H1 (cell line): ENCODE results near the gene VEPH1. TPM values are rescaled to one million over a fixed set of nuclear protein-coding genes. Genes with fewer than 3 reads are reported as not detected.

Experiments
- CTCF ChIA-PET: fragments of 300-600 bp; sonication (Branson Sonifier 250); formaldehyde crosslinking; loops from one replicate; lab custom pipeline; 2021; ENCODE audit not compliant: partially characterized antibody; lab: Charles Lee
- POLR2A ChIA-PET: fragments of 300-600 bp; sonication (Branson Sonifier 250); formaldehyde crosslinking; loops from one replicate; lab custom pipeline; 2021; ENCODE audit warnings: inconsistent platforms; ENCODE audit not compliant: partially characterized antibody; lab: Charles Lee
- DNase-seq, 2 experiments: peaks; one replicate each; pipeline versions ENCODE4 v3.0.0 to v3.0.0-alpha.2; 2010 to 2022; ENCODE audit warnings: low spot score in 2 of 2, low read depth in 1 of 2, mixed read lengths in 1 of 2
- FAIRE-seq: peaks from 2 replicates; lab custom pipeline; 2011; peaks lifted over from hg19 to GRCh38; lab: Jason Lieb, UNC
- H2AFZ ChIP-seq: 2 replicates; pipeline ENCODE4 v1.8.1; 2012; ENCODE audit warnings: low read length, inconsistent platforms
- H2AK5ac ChIP-seq: 2 replicates; pipeline ENCODE4 v1.6.1; 2013; ENCODE audit warnings: low read depth, low read length
- H2BK120ac ChIP-seq: replicated peaks from 2 replicates; pipeline ENCODE3; 2013; ENCODE audit warnings: low read depth, low read length, inconsistent platforms
- H2BK12ac ChIP-seq: 2 replicates; pipeline ENCODE4 v1.6.1; 2013; ENCODE audit warnings: low read depth, low read length
- H2BK15ac ChIP-seq: 2 replicates; pipeline ENCODE4 v1.6.1; 2013; ENCODE audit warnings: low read length
- H2BK20ac ChIP-seq: 2 replicates; pipeline ENCODE4 v1.6.1; 2013; ENCODE audit warnings: low read length
- H2BK5ac ChIP-seq: 2 replicates; pipeline ENCODE4 v1.6.1; 2013; ENCODE audit warnings: low read depth, low read length
- H3K14ac ChIP-seq: 2 replicates; pipeline ENCODE4 v1.6.1; 2013; ENCODE audit warnings: inconsistent platforms; ENCODE audit not compliant: insufficient read length
- H3K18ac ChIP-seq: 2 replicates; pipeline ENCODE4 v1.6.1; 2013; ENCODE audit warnings: low read length; ENCODE audit errors: extremely low read depth
- H3K23ac ChIP-seq: 2 replicates; pipeline ENCODE4 v1.6.1; 2013; ENCODE audit warnings: inconsistent platforms; ENCODE audit not compliant: insufficient read length
- H3K23me2 ChIP-seq: 2 replicates; pipeline ENCODE4 v1.6.1; 2013; ENCODE audit warnings: low read depth, low read length
- H3K27ac ChIP-seq: 2 replicates; pipeline ENCODE4 v1.6.1; 2011; ENCODE audit warnings: low read depth, low read length, inconsistent platforms
- H3K27me3 ChIP-seq, 4 experiments: replicated peaks in 1 of 4; 1 replicate in 1 of 4; 2 replicates in 3 of 4; pipeline versions ENCODE4 v1.6.1 to v1.8.1; 2011 to 2013; ENCODE audit warnings: low read length in 3 of 4, mild to moderate bottlenecking in 3 of 4, inconsistent platforms in 2 of 4, mixed read lengths in 2 of 4, moderate library complexity in 1 of 4; ENCODE audit not compliant: control insufficient read depth in 3 of 4, insufficient read depth in 3 of 4; ENCODE audit errors: extremely low read depth in 1 of 4
- H3K36me3 ChIP-seq, 4 experiments: 2 replicates each; pipeline versions ENCODE4 v1.6.1 to v1.8.1; 2011 to 2013; ENCODE audit warnings: mild to moderate bottlenecking in 4 of 4, low read length in 3 of 4, moderate library complexity in 2 of 4, control low read depth in 1 of 4, inconsistent platforms in 1 of 4; ENCODE audit not compliant: insufficient read depth in 4 of 4, control insufficient read depth in 2 of 4
- H3K4ac ChIP-seq: replicated peaks from 2 replicates; pipeline ENCODE3; 2013; ENCODE audit warnings: low read length, low read depth, mixed read lengths, inconsistent platforms; ENCODE audit not compliant: insufficient read length
- H3K4me1 ChIP-seq, 4 experiments: replicated peaks in 1 of 4; 1 replicate in 1 of 4; 2 replicates in 3 of 4; pipeline versions ENCODE4 v1.6.1 to v1.8.1; 2011 to 2013; ENCODE audit warnings: low read length in 3 of 4, inconsistent platforms in 2 of 4, mixed read lengths in 1 of 4; ENCODE audit not compliant: insufficient read depth in 4 of 4, control insufficient read depth in 3 of 4
- H3K4me2 ChIP-seq, 2 experiments: 2 replicates each; pipeline versions ENCODE4 v1.6.1 to v1.8.1; 2011 to 2013; ENCODE audit warnings: low read depth in 2 of 2, low read length in 2 of 2, control low read depth in 1 of 2, inconsistent platforms in 1 of 2, mild to moderate bottlenecking in 1 of 2; ENCODE audit not compliant: insufficient read depth in 1 of 2
- H3K4me3 ChIP-seq, 4 experiments: fragments of 200-600, 300-600 bp in 1 of 4; sonication (generic), shearing (Covaris generic), sonication (Bioruptor Twin) in 1 of 4; 2 replicates each; pipeline versions ENCODE4 v1.5.1 to v1.8.1; 2011 to 2016; ENCODE audit warnings: low read length in 4 of 4, low read depth in 3 of 4, control low read depth in 2 of 4, inconsistent platforms in 2 of 4, mild to moderate bottlenecking in 2 of 4, mixed read lengths in 1 of 4, moderate library complexity in 1 of 4; ENCODE audit not compliant: insufficient read depth in 2 of 4; ENCODE audit errors: extremely low read depth in 1 of 4
- H3K56ac ChIP-seq: replicated peaks from 2 replicates; pipeline ENCODE3; 2013; ENCODE audit warnings: low read depth, mild to moderate bottlenecking, mixed read lengths, low read length, inconsistent platforms; ENCODE audit not compliant: insufficient read length
- H3K79me1 ChIP-seq: 2 replicates; pipeline ENCODE4 v1.6.1; 2013; ENCODE audit warnings: low read depth, low read length, control low read depth
- H3K79me2 ChIP-seq, 2 experiments: 2 replicates each; pipeline versions ENCODE4 v1.6.1 to v1.8.1; 2012 to 2013; ENCODE audit warnings: low read length in 2 of 2, mild to moderate bottlenecking in 2 of 2, inconsistent platforms in 1 of 2; ENCODE audit not compliant: insufficient read depth in 2 of 2, control insufficient read depth in 1 of 2
- H3K9ac ChIP-seq, 4 experiments: replicated peaks in 1 of 4; 1 replicate in 1 of 4; 2 replicates in 3 of 4; pipeline versions ENCODE4 v1.6.1 to v1.8.1; 2011 to 2013; ENCODE audit warnings: low read depth in 3 of 4, low read length in 3 of 4, control low read depth in 2 of 4, mild to moderate bottlenecking in 2 of 4, moderate library complexity in 2 of 4, inconsistent platforms in 1 of 4; ENCODE audit errors: extremely low read depth in 1 of 4
- H3K9me3 ChIP-seq, 2 experiments: 2 replicates each; pipeline versions ENCODE4 v1.6.1 to v1.8.1; 2012 to 2013; ENCODE audit warnings: mild to moderate bottlenecking in 2 of 2, moderate library complexity in 2 of 2, control low read depth in 1 of 2, inconsistent platforms in 1 of 2, low read depth in 1 of 2, low read length in 1 of 2, mixed read lengths in 1 of 2; ENCODE audit not compliant: insufficient read depth in 2 of 2
- H4K20me1 ChIP-seq, 2 experiments: replicated peaks in 1 of 2; 2 replicates each; pipeline versions ENCODE3 to v1.8.1; 2011 to 2013; ENCODE audit warnings: inconsistent platforms in 2 of 2, low read length in 2 of 2, mild to moderate bottlenecking in 1 of 2; ENCODE audit not compliant: insufficient read depth in 2 of 2, control insufficient read depth in 1 of 2
- H4K5ac ChIP-seq: 2 replicates; pipeline ENCODE4 v1.6.1; 2013; ENCODE audit warnings: low read length, low read depth, mixed read lengths, inconsistent platforms; ENCODE audit not compliant: insufficient read length
- H4K8ac ChIP-seq: 2 replicates; pipeline ENCODE4 v1.8.0; 2013; ENCODE audit warnings: mild to moderate bottlenecking, moderate library complexity, low read length, inconsistent platforms; ENCODE audit not compliant: insufficient read depth; ENCODE audit errors: extremely low read depth
- H4K91ac ChIP-seq: replicated peaks from 2 replicates; pipeline ENCODE3; 2013; ENCODE audit warnings: low read length, mixed read lengths, inconsistent platforms; ENCODE audit not compliant: insufficient read length
- KDM5A ChIP-seq: fragments of 200-600 bp; IDR thresholded peaks from 2 replicates; pipeline ENCODE4 v1.7.1; 2012; ENCODE audit warnings: mild to moderate bottlenecking, low read length, inconsistent platforms, mixed read lengths
- WGBS, 2 experiments: shearing (Covaris generic) in 1 of 2; methylation state at CpG; one replicate each; pipeline versions ENCODE4 v1.1.6 to v1.1.7; 2013 to 2015; ENCODE audit warnings: low lambda C conversion rate in 2 of 2, mixed read lengths in 2 of 2, inconsistent platforms in 1 of 2, low coverage in 1 of 2, missing lambda C conversion rate in 1 of 2; ENCODE audit not compliant: insufficient replicate concordance in 2 of 2, insufficient coverage in 1 of 2, insufficient read length in 1 of 2; ENCODE audit errors: extremely low coverage in 1 of 2, missing lambda C conversion rate in 1 of 2; 5-methylcytosine and 5-hydroxymethylcytosine counted together
- polyA plus RNA-seq, 7 experiments: library from polyadenylated mRNA; depleted of rRNA in 3 of 7; stranded (reverse) in 5 of 7; unstranded in 2 of 7; fragments of >200 nt in 5 of 7; fragments of 200-250 nt in 2 of 7; gene quantifications; 1 replicate in 5 of 7; 2 replicates in 1 of 7; 4 replicates in 1 of 7; pipeline versions ENCODE4 v1.2.1 to v1.2.3, GENCODE V29; 2011 to 2013; ENCODE audit warnings: missing spikeins in 2 of 7, mixed read lengths in 2 of 7
- total RNA-seq: library from RNA; stranded (reverse); fragmentation: NEBNext Ultra II Directional; extraction: Animal tissue kit (Norgen Biotek cat#: 25700); gene quantifications from 2 replicates; pipeline ENCODE4 v1.2.1, GENCODE V29; 2021

The VEPH1 gene
- total and polyA plus RNA-seq, 2 of the 8 experiments (the other 6 are each of a cell fraction or from before 2014, with no cell fraction given): 12.0 to 18.3 TPM

DNA sequence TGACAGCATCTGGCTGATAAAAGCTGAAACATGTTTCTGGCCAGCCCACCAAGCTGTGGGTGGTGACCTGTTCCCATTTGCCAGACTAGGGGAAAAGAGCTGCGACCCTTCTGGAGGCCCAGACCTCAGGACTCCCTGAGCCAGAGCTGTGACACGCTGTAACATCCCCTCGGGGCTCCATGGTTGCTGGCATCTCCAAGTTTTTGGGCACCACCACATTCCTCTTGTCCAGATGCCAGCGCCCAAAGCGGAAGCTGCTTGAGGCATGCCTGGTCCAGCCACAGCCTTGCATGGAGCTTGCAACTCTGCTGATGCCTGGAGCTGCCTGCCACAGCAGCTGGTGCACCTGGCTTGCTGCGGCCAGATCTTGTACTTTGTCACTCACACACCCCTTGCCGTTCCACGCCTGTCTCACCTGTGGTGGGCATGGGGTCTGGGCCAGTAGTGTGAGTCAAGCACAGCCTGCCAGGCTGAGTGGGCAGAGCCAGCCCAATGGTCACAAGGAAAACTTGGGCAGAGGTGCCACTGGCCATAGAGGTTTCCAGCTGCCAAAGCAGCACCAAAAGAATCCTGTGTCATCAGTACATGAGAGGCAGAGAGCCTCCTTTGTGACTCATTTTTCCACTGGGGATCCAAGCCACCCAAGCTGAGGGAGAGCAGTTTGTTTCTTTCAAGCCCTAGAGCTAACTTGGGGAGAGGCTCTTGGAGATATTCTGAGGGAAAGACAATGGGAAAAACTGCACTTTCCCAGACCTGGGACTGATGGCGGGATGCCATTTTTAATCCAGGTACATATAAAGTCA is 112.3 kb downstream of the VEPH1 start:
- 83% methylated on average over 9 of the region's 9 CpGs; no CpG with 5 or more reads in 1 of the 2 experiments for WGBS, 2 experiments
- Histone ChIP-seq H3K4ac (no peak overlapping the region), H4K5ac (no peak overlapping the region), H3K27ac (no peak overlapping the region), H3K27me3 (no peaks in the 10 kb centered on the region), H3K23me2 (no peaks in the 10 kb centered on the region), H3K36me3 (no peaks in the 10 kb centered on the region; a peak in 1 of 8 replicates), H3K18ac (no peak overlapping the region), H2BK15ac (no peak overlapping the region), H3K56ac (no peak overlapping the region), H4K8ac (peak overlapping the region; percentile 20; the same call in 1 of the 2 replicates), H3K9me3 (no peaks in the 10 kb centered on the region), H4K20me1 (no peaks in the 10 kb centered on the region), H3K4me2 (no peak overlapping the region), H3K79me2 (no peaks in the 10 kb centered on the region), H3K14ac (no peak overlapping the region), H2BK20ac (no peak overlapping the region), H2BK12ac (no peak overlapping the region), H3K9ac (no peak overlapping the region), H3K4me1 (no peaks in the 10 kb centered on the region), H2BK5ac (no peak overlapping the region), H4K91ac (no peak overlapping the region), H2AK5ac (peak overlapping the region; percentile 30; the same call in 1 of the 2 replicates), H2AFZ (no peak overlapping the region), H2BK120ac (no peak overlapping the region), H3K23ac (no peak overlapping the region), H3K79me1 (no peaks in the 10 kb centered on the region), H3K4me3 (no peak overlapping the region)
- FAIRE-seq: no peak
- POLR2A ChIA-PET: no interaction called here
- no peak for TF ChIP-seq KDM5A
- DNase-seq: no peak
- CTCF ChIA-PET: interaction anchor here (0.6 to 2.6 kb wide), 6 partner anchors 9 to 1893 kb away, joined by 3 to 9 read pairs (median 3); no protein-coding TSS in a partner anchor
